PC-9 (cell line): ENCODE results near the gene TINAG.

Source experiments
- EZH2 ChIP-seq: fragments of 200-600 bp; sonication (generic); IDR thresholded peaks from 2 replicates; pipeline ENCODE4 v1.8.0; 2017; ENCODE audit warnings: antibody characterized with exemption, low read depth
- TF ChIP-seq, protein P1 (sequence below): fragments of 200-600 bp; sonication (generic); conservative IDR thresholded peaks from 2 replicates; pipeline ENCODE4 v1.6.1; 2017; ENCODE audit warnings: mixed run types, antibody characterized with exemption, mild to moderate bottlenecking, moderate library complexity

DNA sequence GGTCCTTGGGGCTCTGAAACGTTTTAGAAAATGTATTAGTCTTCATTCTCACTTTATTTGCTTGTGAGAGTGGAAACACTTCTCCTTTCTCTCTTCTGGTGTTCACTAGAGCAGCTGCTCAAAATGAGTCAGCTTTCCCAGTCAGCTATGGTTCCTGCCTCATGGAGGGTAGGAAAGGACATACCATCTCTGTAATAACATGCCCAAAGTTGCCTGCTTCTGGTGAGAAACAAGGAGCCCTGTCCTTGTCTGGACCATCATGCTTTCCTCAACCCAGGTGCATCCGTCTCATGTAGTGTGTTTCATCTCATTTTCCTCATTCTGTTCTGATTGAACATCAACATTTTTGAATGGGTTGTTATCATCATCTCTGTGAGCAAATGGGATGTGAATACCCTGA is 17.1 kb upstream of the TINAG start:
- no peak for TF ChIP-seq EZH2
- TF ChIP-seq, protein P1, sequence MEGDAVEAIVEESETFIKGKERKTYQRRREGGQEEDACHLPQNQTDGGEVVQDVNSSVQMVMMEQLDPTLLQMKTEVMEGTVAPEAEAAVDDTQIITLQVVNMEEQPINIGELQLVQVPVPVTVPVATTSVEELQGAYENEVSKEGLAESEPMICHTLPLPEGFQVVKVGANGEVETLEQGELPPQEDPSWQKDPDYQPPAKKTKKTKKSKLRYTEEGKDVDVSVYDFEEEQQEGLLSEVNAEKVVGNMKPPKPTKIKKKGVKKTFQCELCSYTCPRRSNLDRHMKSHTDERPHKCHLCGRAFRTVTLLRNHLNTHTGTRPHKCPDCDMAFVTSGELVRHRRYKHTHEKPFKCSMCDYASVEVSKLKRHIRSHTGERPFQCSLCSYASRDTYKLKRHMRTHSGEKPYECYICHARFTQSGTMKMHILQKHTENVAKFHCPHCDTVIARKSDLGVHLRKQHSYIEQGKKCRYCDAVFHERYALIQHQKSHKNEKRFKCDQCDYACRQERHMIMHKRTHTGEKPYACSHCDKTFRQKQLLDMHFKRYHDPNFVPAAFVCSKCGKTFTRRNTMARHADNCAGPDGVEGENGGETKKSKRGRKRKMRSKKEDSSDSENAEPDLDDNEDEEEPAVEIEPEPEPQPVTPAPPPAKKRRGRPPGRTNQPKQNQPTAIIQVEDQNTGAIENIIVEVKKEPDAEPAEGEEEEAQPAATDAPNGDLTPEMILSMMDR: no peak
